Ectodermal cell (in vitro differentiated cells): Measurements from ENCODE around the gene MAGI3.
"Not testable (repeated sequence)": the region's sequence is repeated elsewhere in the genome, so short reads cannot be mapped to it uniquely, and the experiment has no call there.

Experiments
- H3K27ac ChIP-seq: 2 replicates; pipeline ENCODE4 v1.7.0; 2013; ENCODE audit warnings: mild to moderate bottlenecking, low read depth, low read length; ENCODE audit not compliant: insufficient read depth, poor library complexity, severe bottlenecking
- H3K27me3 ChIP-seq: 2 replicates; pipeline ENCODE4 v1.7.0; 2013; ENCODE audit warnings: mild to moderate bottlenecking, low read length; ENCODE audit not compliant: insufficient read depth, control insufficient read depth, poor library complexity, severe bottlenecking
- H3K36me3 ChIP-seq: one replicate; pipeline ENCODE4 v1.7.0; 2013; ENCODE audit warnings: low read length; ENCODE audit not compliant: control insufficient read depth, insufficient read depth
- H3K4me1 ChIP-seq: one replicate; pipeline ENCODE4 v1.7.0; 2013; ENCODE audit warnings: low read length; ENCODE audit not compliant: control insufficient read depth, insufficient read depth
- H3K4me3 ChIP-seq: 2 replicates; pipeline ENCODE4 v1.7.0; 2013; ENCODE audit warnings: low read depth, low read length, control low read depth; ENCODE audit not compliant: insufficient read depth
- H3K9me3 ChIP-seq: 2 replicates; pipeline ENCODE4 v1.7.0; 2013; ENCODE audit warnings: mild to moderate bottlenecking, low read length, moderate library complexity; ENCODE audit not compliant: control insufficient read depth
- WGBS, 2 experiments: methylation state at CpG; one replicate each; pipeline ENCODE4 v1.1.7; 2013; ENCODE audit warnings: missing lambda C conversion rate in 2 of 2; 5-methylcytosine and 5-hydroxymethylcytosine counted together

MAGI3 gene

GRCh38 chr1:113467991-113468390, 77.7 kb downstream of the MAGI3 start:
- no peak overlapping the region for H3K27ac ChIP-seq
- H3K9me3 ChIP-seq: no peaks in the 10 kb centered on the region
- no peaks in the 10 kb centered on the region for H3K4me1 ChIP-seq
- no peaks in the 10 kb centered on the region for H3K36me3 ChIP-seq
- no peaks in the 10 kb centered on the region for H3K27me3 ChIP-seq
- H3K4me3 ChIP-seq: no peak overlapping the region

GRCh38 chr1:113478427-113479195, 88.3 kb downstream of the MAGI3 start:
- not testable (repeated sequence) for H3K4me3 ChIP-seq, H3K9me3 ChIP-seq, H3K27ac ChIP-seq, H3K36me3 ChIP-seq, H3K4me1 ChIP-seq, H3K27me3 ChIP-seq
- WGBS, 2 experiments: 93% methylated on average over 10 of the region's 10 CpGs

DNA sequence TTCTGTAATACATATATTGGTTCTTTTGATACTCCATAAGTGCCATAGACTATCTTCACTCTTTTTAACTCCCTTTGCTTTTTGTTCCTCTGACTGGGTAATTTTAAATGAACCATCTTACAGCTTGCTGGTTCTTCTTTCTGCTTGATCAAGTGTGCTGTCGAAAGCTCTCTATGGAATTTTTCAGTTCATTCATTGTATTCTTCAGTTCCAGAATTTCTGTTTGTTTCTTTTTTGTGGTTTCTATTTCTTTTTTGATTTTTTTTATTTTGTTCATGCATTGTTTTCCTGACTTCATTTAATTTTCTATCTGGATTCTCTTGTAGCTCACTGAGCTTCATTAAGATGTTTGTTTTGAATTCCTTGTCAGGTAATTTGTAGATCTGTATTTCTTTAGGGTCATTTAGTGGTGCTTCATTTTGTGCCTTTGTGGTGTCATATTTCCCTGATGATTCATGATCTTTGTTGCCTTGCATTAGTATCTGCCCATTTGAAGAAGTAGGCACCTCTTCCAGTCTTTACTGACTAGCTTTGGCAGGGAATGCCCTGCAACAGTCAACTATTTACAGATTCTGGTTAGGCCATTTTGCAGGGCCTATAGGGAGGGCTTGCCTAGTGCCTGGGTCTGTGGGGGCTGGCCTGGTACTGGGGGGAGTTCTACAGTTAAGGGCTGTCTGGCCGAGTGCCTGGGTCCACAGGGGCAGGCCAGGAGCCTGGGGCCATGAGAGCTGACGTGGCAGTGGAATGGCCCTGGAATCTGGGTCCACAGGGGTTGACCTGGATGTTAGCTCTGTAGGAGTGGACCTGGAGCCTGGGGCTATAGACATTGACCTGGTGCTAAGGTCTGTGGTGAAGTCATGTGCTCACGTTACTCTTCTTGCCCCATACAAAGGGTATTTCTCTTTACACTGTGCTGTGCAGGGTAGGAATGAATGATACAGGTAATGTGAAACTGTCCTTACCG, 89.7 kb downstream of the MAGI3 start:
- no peak overlapping the region for H3K4me3 ChIP-seq

GRCh38 chr1:113485131-113485530, 94.8 kb downstream of the MAGI3 start:
- H3K9me3 ChIP-seq, H3K4me1 ChIP-seq, H3K27ac ChIP-seq, H3K36me3 ChIP-seq, H3K4me3 ChIP-seq, H3K27me3 ChIP-seq: not testable (repeated sequence)
- WGBS, 2 experiments: 78 to 96% methylated on average over 2 to 3 of the region's 3 CpGs

More for the DNA sequence above, 89.7 kb downstream of the MAGI3 start:
- Histone ChIP-seq H3K27me3 (no peaks in the 10 kb centered on the region), H3K9me3 (no peaks in the 10 kb centered on the region), H3K4me1 (no peaks in the 10 kb centered on the region), H3K27ac (no peak overlapping the region), H3K36me3 (no peaks in the 10 kb centered on the region)
- 82 to 95% methylated on average over 5 of the region's 5 CpGs for WGBS, 2 experiments

DNA sequence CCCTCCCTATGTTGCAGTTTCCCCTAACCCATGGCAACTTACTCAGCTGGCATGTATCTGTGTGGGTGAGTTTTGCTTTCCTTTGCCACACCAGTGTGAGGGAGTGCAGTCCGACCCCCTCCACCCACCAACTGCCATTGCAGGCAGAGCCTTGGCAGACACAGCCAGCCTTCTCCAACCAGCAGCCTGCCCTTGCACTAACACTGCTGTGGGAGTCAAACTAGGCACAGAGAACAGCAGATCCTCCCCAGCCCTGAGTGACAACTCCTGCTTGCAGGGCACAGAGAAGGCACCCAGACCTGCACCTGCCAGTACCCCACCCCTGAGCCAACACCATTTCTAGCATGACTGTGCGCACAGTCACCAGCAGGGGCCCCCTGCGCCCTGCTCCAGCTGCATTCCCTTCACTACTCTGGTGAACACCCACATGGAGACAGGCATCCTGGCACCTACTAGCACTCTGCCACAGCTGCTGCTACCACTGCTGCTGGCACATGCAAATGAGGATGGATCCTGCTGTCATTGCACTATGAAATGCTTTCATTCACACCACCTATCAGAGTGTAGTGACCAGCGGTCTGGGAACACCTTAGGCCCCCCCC, 98.4 kb downstream of the MAGI3 start:
- Histone ChIP-seq H3K4me1 (no peaks in the 10 kb centered on the region), H3K27me3 (no peaks in the 10 kb centered on the region), H3K9me3 (peaks cover 9% of the 10 kb centered on the region), H3K36me3 (no peaks in the 10 kb centered on the region), H3K4me3 (no peak overlapping the region), H3K27ac (no peak overlapping the region)
- 86 to 90% methylated on average over 4 of the region's 4 CpGs for WGBS, 2 experiments

- Histone ChIP-seq H3K27me3 (no peaks in the 10 kb centered on the region), H3K9me3 (peaks cover 9% of the 10 kb centered on the region), H3K4me1 (no peaks in the 10 kb centered on the region), H3K4me3 (no peak overlapping the region), H3K36me3 (no peaks in the 10 kb centered on the region), H3K27ac (no peak overlapping the region)
- WGBS, 2 experiments: 97 to 100% methylated on average over 1 of the region's 1 CpG
Measured at GRCh38 chr1:113490384-113490783, 100.1 kb downstream of the MAGI3 start.

DNA sequence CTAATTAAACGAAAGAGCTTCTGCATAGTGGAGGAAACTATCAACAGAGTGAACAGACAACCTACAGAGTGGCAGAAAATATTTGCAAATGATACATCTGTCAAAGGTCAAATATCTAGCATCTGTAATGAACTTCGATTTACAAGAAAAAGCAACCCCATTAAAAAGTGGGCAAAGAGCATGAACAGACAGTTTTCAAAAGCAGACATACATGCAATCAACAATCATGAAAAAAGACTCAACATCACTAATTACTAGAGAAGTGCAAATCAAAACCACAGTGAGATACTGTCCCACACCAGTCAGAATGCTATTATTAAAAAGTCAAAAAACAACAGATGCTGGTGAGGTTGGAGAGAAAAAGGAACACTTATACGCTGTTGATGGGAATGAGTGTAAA, 103.2 kb downstream of the MAGI3 start:
- H3K9me3 ChIP-seq: peaks cover 9% of the 10 kb centered on the region
- H3K27me3 ChIP-seq: no peaks in the 10 kb centered on the region
- no peak overlapping the region for H3K27ac ChIP-seq
- no peaks in the 10 kb centered on the region for H3K36me3 ChIP-seq
- no peak overlapping the region for H3K4me3 ChIP-seq
- WGBS, 2 experiments: 90 to 95% methylated on average over 3 of the region's 3 CpGs
- H3K4me1 ChIP-seq: no peaks in the 10 kb centered on the region

GRCh38 chr1:113505357-113505756, 115.0 kb downstream of the MAGI3 start:
- Histone ChIP-seq H3K27ac (no peak overlapping the region), H3K4me1 (no peaks in the 10 kb centered on the region)
- WGBS, 2 experiments: 78 to 94% methylated on average over 1 of the region's 1 CpG

DNA sequence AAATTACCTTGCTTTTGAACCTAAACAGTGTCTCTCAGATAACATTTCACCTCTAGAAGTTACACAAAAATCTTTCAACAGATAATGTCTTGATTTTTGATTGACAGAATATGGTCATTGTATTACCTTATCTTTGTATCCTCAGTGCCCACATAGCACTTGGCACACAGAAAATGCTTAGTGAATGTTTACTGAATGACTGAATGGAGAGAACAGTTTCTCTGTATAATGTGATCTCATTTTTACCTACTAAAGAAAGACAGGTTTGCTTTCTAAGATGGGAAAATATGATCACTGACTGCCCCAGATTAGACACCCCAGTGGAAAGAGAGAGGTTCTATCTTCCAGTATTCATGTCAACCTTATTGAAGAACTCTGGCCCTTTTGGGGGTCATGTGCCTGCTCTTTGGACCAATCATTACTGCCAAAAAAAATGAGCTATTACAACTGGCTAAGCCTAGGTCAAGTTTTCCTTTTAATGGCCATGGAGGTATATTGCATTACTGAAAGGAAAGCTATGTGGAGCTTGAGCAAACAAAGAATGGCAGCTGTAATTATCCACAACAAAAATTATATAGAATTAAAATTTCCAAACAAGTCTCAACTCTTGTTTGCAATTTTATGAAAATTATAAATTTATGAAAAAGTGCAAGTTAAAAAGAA, 117.4 kb downstream of the MAGI3 start:
- Histone ChIP-seq H3K9me3 (no peaks in the 10 kb centered on the region), H3K27ac (no peak overlapping the region), H3K27me3 (no peaks in the 10 kb centered on the region), H3K4me1 (no peaks in the 10 kb centered on the region), H3K36me3 (no peaks in the 10 kb centered on the region), H3K4me3 (no peak overlapping the region)

More at GRCh38 chr1:113505357-113505756, 115.0 kb downstream of the MAGI3 start:
- Histone ChIP-seq H3K36me3 (no peaks in the 10 kb centered on the region), H3K9me3 (no peaks in the 10 kb centered on the region), H3K27me3 (no peaks in the 10 kb centered on the region), H3K4me3 (no peak overlapping the region)
